Activated CD4-positive, alpha-beta T cell treated with anti-CD3 and anti-CD28 coated beads, Interleukin-2, amount 50 U/mL, for 24 hours (primary cell): ENCODE measurements around the gene PCCA.
A peak's percentile ranks its signal among the peaks of the same experiment; 100 is the strongest.
"Not testable (repeated sequence)": the region's sequence is repeated elsewhere in the genome, so short reads cannot be mapped to it uniquely, and the experiment has no call there.

Experiments
- DNase-seq, 2 donors: peaks; one replicate each; pipeline ENCODE4 v3.0.0-alpha.2; 2020; ENCODE audit warnings: low read depth in 1 of 2, low spot score in 1 of 2

PCCA gene

GRCh38 chr13:100234524-100235136 lies 145.7 kb downstream of the PCCA start:
- no peak for DNase-seq

- peak in 1 of 2 donors; percentile 35 for DNase-seq
These were observed 146.5 kb downstream of the PCCA start for GRCh38 chr13:100235311-100235901.

GRCh38 chr13:100240109-100240779 lies 151.4 kb downstream of the PCCA start:
- DNase-seq: no peak

GRCh38 chr13:100244431-100244830 lies 155.5 kb downstream of the PCCA start:
- no peak for DNase-seq

- no peak for DNase-seq
These were observed 156.2 kb downstream of the PCCA start for GRCh38 chr13:100245104-100245503.

- DNase-seq: no peak
These were observed 159.0 kb downstream of the PCCA start for GRCh38 chr13:100247937-100248336.

- DNase-seq: no peak
These were observed 165.1 kb downstream of the PCCA start for GRCh38 chr13:100254002-100254401.

- DNase-seq: no peak
These were observed 173.5 kb downstream of the PCCA start for GRCh38 chr13:100262404-100262803.

- DNase-seq: no peak
These were observed 177.1 kb downstream of the PCCA start for GRCh38 chr13:100266026-100266425.

GRCh38 chr13:100269837-100270236 lies 180.9 kb downstream of the PCCA start:
- DNase-seq: no peak

- DNase-seq: no peak
These were observed 184.2 kb downstream of the PCCA start for GRCh38 chr13:100273138-100273537.

- no peak for DNase-seq
These were observed 184.7 kb downstream of the PCCA start for GRCh38 chr13:100273552-100273951.

GRCh38 chr13:100274942-100275506 lies 186.1 kb downstream of the PCCA start:
- no peak for DNase-seq

- no peak for DNase-seq
These were observed 186.9 kb downstream of the PCCA start for GRCh38 chr13:100275746-100276145.

- DNase-seq: no peak
These were observed 191.8 kb downstream of the PCCA start for GRCh38 chr13:100280681-100281080.

- not testable (repeated sequence) for DNase-seq
These were observed 193.4 kb downstream of the PCCA start for GRCh38 chr13:100282306-100282705.

GRCh38 chr13:100290165-100290801 lies 201.4 kb downstream of the PCCA start:
- no peak for DNase-seq

GRCh38 chr13:100291624-100292023 lies 202.7 kb downstream of the PCCA start:
- no peak for DNase-seq

- DNase-seq: no peak
These were observed 208.5 kb downstream of the PCCA start for GRCh38 chr13:100297413-100297812.

- no peak for DNase-seq
These were observed 209.3 kb downstream of the PCCA start for GRCh38 chr13:100298116-100298681.

GRCh38 chr13:100298691-100299090 lies 209.8 kb downstream of the PCCA start:
- no peak for DNase-seq
